Measurements from ENCODE around the gene HBB. TPM values are rescaled to one million over a fixed set of nuclear protein-coding genes. Genes with fewer than 3 reads are reported as not detected.

Gene HBB
- total RNA-seq, 1 donor from 2014 or later: 1,146 TPM

- intact Hi-C loops (cut with DNase I): no loop called here
Observed at GRCh38 chr11:5247472-5248192, 20.8 kb upstream of the HBB start.

GRCh38 chr11:5246772-5247471 lies 20.1 kb upstream of the HBB start:
- Histone ChIP-seq H3K4me3 (no peak overlapping the region), H3K27ac (no peak overlapping the region), H3K4me1 (no peaks in the 10 kb centered on the region), H3K36me3 (no peaks in the 10 kb centered on the region), H3K27me3 (no peaks in the 10 kb centered on the region), H3K9me3 (no peaks in the 10 kb centered on the region)
- DNase-seq (ENCODE audit: low spot score in 2 of 2): no peak
- TF ChIP-seq CTCF (IDR thresholded peaks at IDR 0.05): no peak
- intact Hi-C loops (cut with DNase I): no loop called here

More at GRCh38 chr11:5247472-5248192, 20.8 kb upstream of the HBB start:
- Histone ChIP-seq H3K27me3 (no peaks in the 10 kb centered on the region), H3K4me3 (no peak overlapping the region), H3K27ac (no peak overlapping the region), H3K36me3 (no peaks in the 10 kb centered on the region), H3K9me3 (no peaks in the 10 kb centered on the region), H3K4me1 (no peaks in the 10 kb centered on the region)
- no peak for DNase-seq (ENCODE audit: low spot score in 2 of 2)
- no peak for TF ChIP-seq CTCF (IDR thresholded peaks at IDR 0.05)

- no peak overlapping the region for H3K27ac ChIP-seq
- H3K36me3 ChIP-seq: no peaks in the 10 kb centered on the region
- no peak for DNase-seq (ENCODE audit: low spot score in 2 of 2)
- H3K4me1 ChIP-seq: no peaks in the 10 kb centered on the region
- no peak for TF ChIP-seq CTCF (IDR thresholded peaks at IDR 0.05)
- H3K27me3 ChIP-seq: no peaks in the 10 kb centered on the region
- H3K4me3 ChIP-seq: no peak overlapping the region
- intact Hi-C loops (cut with DNase I): no loop called here
- no peaks in the 10 kb centered on the region for H3K9me3 ChIP-seq
Observed at GRCh38 chr11:5245155-5245554, 18.3 kb upstream of the HBB start.

GRCh38 chr11:5243816-5244180 lies 16.9 kb upstream of the HBB start:
- Histone ChIP-seq H3K36me3 (no peaks in the 10 kb centered on the region), H3K4me3 (no peak overlapping the region), H3K27me3 (no peaks in the 10 kb centered on the region), H3K27ac (no peak overlapping the region), H3K4me1 (no peaks in the 10 kb centered on the region), H3K9me3 (no peaks in the 10 kb centered on the region)
- intact Hi-C loops (cut with DNase I): no loop called here
- DNase-seq (ENCODE audit: low spot score in 2 of 2): no peak
- no peak for TF ChIP-seq CTCF (IDR thresholded peaks at IDR 0.05)

- Histone ChIP-seq H3K9me3 (no peaks in the 10 kb centered on the region), H3K27me3 (no peaks in the 10 kb centered on the region), H3K36me3 (no peaks in the 10 kb centered on the region), H3K4me3 (no peak overlapping the region), H3K27ac (no peak overlapping the region), H3K4me1 (no peaks in the 10 kb centered on the region)
- DNase-seq (ENCODE audit: low spot score in 2 of 2): no peak
- TF ChIP-seq CTCF (IDR thresholded peaks at IDR 0.05): no peak
- intact Hi-C loops (cut with DNase I): no loop called here
Observed at GRCh38 chr11:5242933-5243815, 16.3 kb upstream of the HBB start.

Data from ascending aorta (tissue), 2 donors.